CD8-positive, alpha-beta memory T cell (primary cell): ENCODE data around the gene PROM1. TPM values are rescaled to one million over a fixed set of nuclear protein-coding genes. Genes with fewer than 3 reads are reported as not detected.

Experiments used
- CTCF ChIA-PET: fragments of 350-600 bp; sonication (Branson Sonifier 250); formaldehyde crosslinking; loops from one replicate; lab custom pipeline; 2021; ENCODE audit warnings: antibody characterized with exemption; lab: Charles Lee
- POLR2A ChIA-PET: fragments of 350-600 bp; sonication (Branson Sonifier 250); formaldehyde crosslinking; loops from one replicate; lab custom pipeline; 2021; ENCODE audit warnings: antibody characterized with exemption; lab: Charles Lee
- DNase-seq, 5 donors: peaks; one replicate each; pipeline versions ENCODE4 v3.0.0 to v3.0.0-alpha.2; 2020 to 2022; ENCODE audit warnings: mixed read lengths in 1 of 5
- H3K27ac ChIP-seq: one replicate; pipeline ENCODE4 v1.7.0; 2013; ENCODE audit warnings: low read depth, mild to moderate bottlenecking, low read length, moderate library complexity
- H3K27me3 ChIP-seq: 2 replicates; pipeline ENCODE4 v1.7.0; 2013; ENCODE audit warnings: low read length, mild to moderate bottlenecking; ENCODE audit not compliant: insufficient read depth, poor library complexity, severe bottlenecking
- H3K36me3 ChIP-seq: 2 replicates; pipeline ENCODE4 v1.7.0; 2013; ENCODE audit warnings: mild to moderate bottlenecking, low read length, moderate library complexity; ENCODE audit not compliant: insufficient read depth
- H3K4me1 ChIP-seq: 2 replicates; pipeline ENCODE4 v1.7.0; 2013; ENCODE audit warnings: mild to moderate bottlenecking, low read length, moderate library complexity; ENCODE audit not compliant: insufficient read depth
- H3K4me3 ChIP-seq: 2 replicates; pipeline ENCODE4 v1.7.0; 2013; ENCODE audit warnings: mild to moderate bottlenecking, low read length
- H3K9me3 ChIP-seq: 2 replicates; pipeline ENCODE4 v1.7.0; 2013; ENCODE audit warnings: mild to moderate bottlenecking, low read length
- H3K27ac Mint-ChIP-seq, 8 donors: one replicate each; pipeline ENCODE4 v1.8.0; 2020 to 2021; ENCODE audit warnings: mixed read lengths in 8 of 8, mild to moderate bottlenecking in 6 of 8, inconsistent platforms in 3 of 8, moderate library complexity in 3 of 8
- H3K27me3 Mint-ChIP-seq, 2 donors: one replicate each; pipeline ENCODE4 v1.8.0; 2020 to 2021; ENCODE audit warnings: mixed read lengths in 2 of 2, mild to moderate bottlenecking in 1 of 2, moderate library complexity in 1 of 2
- H3K36me3 Mint-ChIP-seq, 3 donors: one replicate each; pipeline ENCODE4 v1.8.0; 2020 to 2021; ENCODE audit warnings: mixed read lengths in 3 of 3, inconsistent platforms in 1 of 3, mild to moderate bottlenecking in 1 of 3
- H3K4me1 Mint-ChIP-seq, 3 donors: one replicate each; pipeline ENCODE4 v1.8.0; 2020 to 2021; ENCODE audit warnings: mixed read lengths in 3 of 3, inconsistent platforms in 1 of 3, mild to moderate bottlenecking in 1 of 3
- H3K4me3 Mint-ChIP-seq, 7 donors: one replicate each; pipeline ENCODE4 v1.8.0; 2020 to 2021; ENCODE audit warnings: mixed read lengths in 7 of 7, mild to moderate bottlenecking in 6 of 7, moderate library complexity in 4 of 7, inconsistent platforms in 2 of 7
- H3K9me3 Mint-ChIP-seq, 5 donors: one replicate each; pipeline ENCODE4 v1.8.0; 2020 to 2022; ENCODE audit warnings: mixed read lengths in 5 of 5, mild to moderate bottlenecking in 3 of 5, moderate library complexity in 2 of 5, inconsistent platforms in 1 of 5
- polyA plus RNA-seq: library from polyadenylated mRNA; unstranded; fragments of 300-500 nt; fragmentation: Illumina TruSeq; gene quantifications from one replicate; pipeline ENCODE4 v1.2.3, GENCODE V29; 2021
- total RNA-seq, 2 experiments: library from RNA; stranded (reverse); gene quantifications; one replicate each; pipeline ENCODE4 v1.2.3, GENCODE V29; 2021

PROM1 gene
- total and polyA plus RNA-seq, 3 experiments from 2014 or later: 0.72 TPM; not detected in 2

GRCh38 chr4:16016536-16016935, 67.3 kb downstream of the PROM1 start:
- Histone ChIP-seq H3K4me1 (no peaks in the 10 kb centered on the region), H3K36me3 (no peaks in the 10 kb centered on the region), H3K27me3 (no peaks in the 10 kb centered on the region), H3K27ac (no peak overlapping the region), H3K9me3 (no peaks in the 10 kb centered on the region), H3K4me3 (no peak overlapping the region)
- Mint-ChIP-seq H3K4me1 (no peaks in the 10 kb centered on the region), H3K36me3 (no peaks in the 10 kb centered on the region), H3K9me3 (no peaks in the 10 kb centered on the region), H3K27me3 (peaks cover 2 to 35% of the 10 kb centered on the region in 2 donors), H3K4me3 (no peak overlapping the region), H3K27ac (no peak overlapping the region)
- no peak for DNase-seq
- ChIA-PET CTCF (no interaction called here), POLR2A (no interaction called here)

- Histone ChIP-seq H3K9me3 (no peaks in the 10 kb centered on the region), H3K27me3 (no peaks in the 10 kb centered on the region), H3K4me1 (no peaks in the 10 kb centered on the region), H3K4me3 (no peak overlapping the region), H3K27ac (no peak overlapping the region), H3K36me3 (no peaks in the 10 kb centered on the region)
- no peaks in the 10 kb centered on the region for H3K9me3 Mint-ChIP-seq
- H3K4me3 Mint-ChIP-seq: no peak overlapping the region
- H3K27ac Mint-ChIP-seq: no peak overlapping the region
- CTCF ChIA-PET: no interaction called here
- DNase-seq: no peak
- no peaks in the 10 kb centered on the region for H3K36me3 Mint-ChIP-seq
- H3K4me1 Mint-ChIP-seq: no peaks in the 10 kb centered on the region
- H3K27me3 Mint-ChIP-seq: peaks cover 10 to 41% of the 10 kb centered on the region in 2 donors
- POLR2A ChIA-PET: no interaction called here
These were observed 72.7 kb downstream of the PROM1 start for GRCh38 chr4:16011173-16011572.

GRCh38 chr4:16009153-16009552, 74.7 kb downstream of the PROM1 start:
- H3K9me3 Mint-ChIP-seq: no peaks in the 10 kb centered on the region
- no peak overlapping the region for H3K4me3 Mint-ChIP-seq
- no peaks in the 10 kb centered on the region for H3K36me3 ChIP-seq
- no peaks in the 10 kb centered on the region for H3K4me1 ChIP-seq
- DNase-seq: no peak
- H3K4me1 Mint-ChIP-seq: no peaks in the 10 kb centered on the region
- H3K27ac ChIP-seq: no peak overlapping the region
- no peak overlapping the region for H3K4me3 ChIP-seq
- H3K27ac Mint-ChIP-seq: no peak overlapping the region
- H3K27me3 ChIP-seq: no peaks in the 10 kb centered on the region
- no peaks in the 10 kb centered on the region for H3K36me3 Mint-ChIP-seq
- peaks cover 14 to 44% of the 10 kb centered on the region in 2 donors for H3K27me3 Mint-ChIP-seq
- ChIA-PET POLR2A (no interaction called here), CTCF (no interaction called here)
- H3K9me3 ChIP-seq: no peaks in the 10 kb centered on the region

GRCh38 chr4:16007471-16008095, 76.2 kb downstream of the PROM1 start:
- no peaks in the 10 kb centered on the region for H3K9me3 Mint-ChIP-seq
- H3K9me3 ChIP-seq: no peaks in the 10 kb centered on the region

GRCh38 chr4:16006771-16007446, 76.9 kb downstream of the PROM1 start:
- H3K27ac Mint-ChIP-seq: no peak overlapping the region
- no peaks in the 10 kb centered on the region for H3K4me1 ChIP-seq

More at GRCh38 chr4:16007471-16008095, 76.2 kb downstream of the PROM1 start:
- peak overlapping the region in 1 of 8 donors; percentile 15 for H3K27ac Mint-ChIP-seq
- CTCF ChIA-PET: interaction anchor here (1.0 to 1.8 kb wide), 3 partner anchors 11 to 16 kb away, joined by 3 to 6 read pairs (median 3); no protein-coding TSS in a partner anchor
- H3K4me1 Mint-ChIP-seq: no peaks in the 10 kb centered on the region
- Histone ChIP-seq H3K27ac (no peak overlapping the region), H3K27me3 (peaks cover 2% of the 10 kb centered on the region), H3K4me3 (no peak overlapping the region), H3K36me3 (no peaks in the 10 kb centered on the region), H3K4me1 (no peaks in the 10 kb centered on the region)
- no peak overlapping the region for H3K4me3 Mint-ChIP-seq
- POLR2A ChIA-PET: no interaction called here
- no peak for DNase-seq
- H3K27me3 Mint-ChIP-seq: peaks cover 11 to 40% of the 10 kb centered on the region in 2 donors
- no peaks in the 10 kb centered on the region for H3K36me3 Mint-ChIP-seq

GRCh38 chr4:16005676-16006075, 78.1 kb downstream of the PROM1 start:
- no peaks in the 10 kb centered on the region for H3K9me3 Mint-ChIP-seq
- Histone ChIP-seq H3K36me3 (no peaks in the 10 kb centered on the region), H3K27me3 (peaks cover 6% of the 10 kb centered on the region), H3K4me3 (no peak overlapping the region), H3K27ac (no peak overlapping the region), H3K4me1 (no peaks in the 10 kb centered on the region), H3K9me3 (no peaks in the 10 kb centered on the region)
- no peak for DNase-seq
- H3K4me1 Mint-ChIP-seq: no peaks in the 10 kb centered on the region
- POLR2A ChIA-PET: no interaction called here
- H3K27ac Mint-ChIP-seq: no peak overlapping the region
- H3K4me3 Mint-ChIP-seq: no peak overlapping the region
- no peaks in the 10 kb centered on the region for H3K36me3 Mint-ChIP-seq
- peaks cover 9 to 36% of the 10 kb centered on the region in 2 donors for H3K27me3 Mint-ChIP-seq
- CTCF ChIA-PET: interaction anchor here (0.9 kb wide), 1 partner anchor 200 kb away, joined by 3 read pairs; no protein-coding TSS in a partner anchor

More at GRCh38 chr4:16006771-16007446, 76.9 kb downstream of the PROM1 start:
- Histone ChIP-seq H3K4me3 (no peak overlapping the region), H3K36me3 (no peaks in the 10 kb centered on the region), H3K27ac (no peak overlapping the region), H3K9me3 (no peaks in the 10 kb centered on the region), H3K27me3 (peaks cover 6% of the 10 kb centered on the region)
- DNase-seq: no peak
- no peaks in the 10 kb centered on the region for H3K4me1 Mint-ChIP-seq
- H3K4me3 Mint-ChIP-seq: no peak overlapping the region
- no peaks in the 10 kb centered on the region for H3K36me3 Mint-ChIP-seq
- ChIA-PET POLR2A (no interaction called here), CTCF (interaction anchor here (1.5 to 1.8 kb wide), 2 partner anchors 11 to 16 kb away, joined by 3 to 6 read pairs; no protein-coding TSS in a partner anchor)
- peaks cover 11 to 36% of the 10 kb centered on the region in 2 donors for H3K27me3 Mint-ChIP-seq
- H3K9me3 Mint-ChIP-seq: no peaks in the 10 kb centered on the region

GRCh38 chr4:16001484-16001858, 82.4 kb downstream of the PROM1 start:
- no peaks in the 10 kb centered on the region for H3K9me3 ChIP-seq
- no peak overlapping the region for H3K27ac Mint-ChIP-seq
- peak in 3 of 5 donors; percentile 41 to 60 (median 57) for DNase-seq
- H3K4me1 Mint-ChIP-seq: no peaks in the 10 kb centered on the region
- H3K4me3 ChIP-seq: no peak overlapping the region
- no peaks in the 10 kb centered on the region for H3K9me3 Mint-ChIP-seq
- no peak overlapping the region for H3K4me3 Mint-ChIP-seq
- ChIA-PET CTCF (interaction anchor here (0.7 to 2.6 kb wide), 9 partner anchors 9 to 267 kb away, joined by 3 to 19 read pairs (median 5); partner anchors contain the start of gene FGFBP2), POLR2A (no interaction called here)
- H3K27me3 Mint-ChIP-seq: peaks cover 7 to 10% of the 10 kb centered on the region in 2 donors
- H3K36me3 Mint-ChIP-seq: no peaks in the 10 kb centered on the region
- H3K4me1 ChIP-seq: no peaks in the 10 kb centered on the region
- no peak overlapping the region for H3K27ac ChIP-seq
- no peaks in the 10 kb centered on the region for H3K36me3 ChIP-seq
- H3K27me3 ChIP-seq: peaks cover 6% of the 10 kb centered on the region
